HG02610 (cell line): ENCODE data around the gene RCAN2.
A peak's percentile ranks its signal among the peaks of the same experiment; 100 is the strongest.
"Not testable (repeated sequence)": the region's sequence is repeated elsewhere in the genome, so short reads cannot be mapped to it uniquely, and the experiment has no call there.

Experiments used
- ATAC-seq: cut with Tn5 transposase; IDR thresholded peaks from one replicate; pipeline ENCODE4 v1.9.1; 2021; ENCODE audit warnings: mild to moderate bottlenecking, moderate library complexity; ENCODE audit not compliant: unreplicated experiment

RCAN2 gene

GRCh38 chr6:46392294-46392693, 99.0 kb downstream of the RCAN2 start:
- ATAC-seq: no peak

DNA sequence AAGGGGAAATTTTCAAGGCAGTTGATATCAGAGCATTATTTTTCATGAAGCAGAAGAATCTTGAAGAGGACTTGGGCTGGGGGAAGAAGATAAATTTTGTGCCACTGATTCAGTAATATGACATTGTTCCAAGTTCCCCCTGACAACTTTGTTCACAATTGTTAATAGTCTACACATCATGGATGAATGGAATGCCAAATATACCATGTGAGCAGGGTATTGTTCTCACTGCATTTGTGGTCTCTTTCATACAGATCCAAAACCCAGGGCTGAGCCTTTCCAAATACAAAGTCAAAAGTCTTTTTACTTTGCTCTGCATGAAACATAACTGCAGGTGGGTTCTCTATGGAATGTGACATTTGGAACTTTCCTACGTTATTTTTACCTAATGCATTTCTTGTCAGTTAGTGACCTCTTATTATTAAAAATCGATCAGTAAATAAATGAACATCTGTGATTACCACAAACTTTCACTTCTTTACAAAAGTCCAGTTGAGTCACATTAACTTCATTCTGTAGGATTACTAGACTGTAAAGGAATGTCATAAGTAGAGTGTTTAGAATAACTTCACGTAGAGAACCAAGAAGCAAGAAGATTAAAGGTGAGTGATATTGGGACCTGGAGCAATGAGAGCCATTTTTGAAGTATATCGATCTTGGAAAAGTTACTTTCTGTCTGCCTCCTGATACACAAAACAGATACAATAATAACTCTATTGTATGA, 100.9 kb downstream of the RCAN2 start:
- ATAC-seq: no peak

DNA sequence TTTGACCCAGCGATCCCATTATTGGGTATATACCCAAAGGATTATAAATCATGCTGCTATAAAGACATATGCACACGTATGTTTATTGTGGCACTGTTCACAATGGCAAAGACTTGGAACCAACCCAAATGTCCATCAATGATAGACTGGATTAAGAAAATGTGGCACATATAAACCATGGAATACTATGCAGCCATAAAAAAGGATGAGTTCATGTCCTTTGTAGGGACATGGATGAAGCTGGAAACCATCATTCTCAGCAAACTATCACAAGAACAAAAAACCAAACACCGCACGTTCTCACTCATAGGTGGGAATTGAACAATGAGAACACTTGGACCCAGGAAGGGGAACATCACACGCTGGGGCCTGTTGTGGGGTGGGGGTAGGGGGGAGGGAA, 103.5 kb downstream of the RCAN2 start:
- not testable (repeated sequence) for ATAC-seq

GRCh38 chr6:46381579-46381978, 109.7 kb downstream of the RCAN2 start:
- no peak for ATAC-seq

DNA sequence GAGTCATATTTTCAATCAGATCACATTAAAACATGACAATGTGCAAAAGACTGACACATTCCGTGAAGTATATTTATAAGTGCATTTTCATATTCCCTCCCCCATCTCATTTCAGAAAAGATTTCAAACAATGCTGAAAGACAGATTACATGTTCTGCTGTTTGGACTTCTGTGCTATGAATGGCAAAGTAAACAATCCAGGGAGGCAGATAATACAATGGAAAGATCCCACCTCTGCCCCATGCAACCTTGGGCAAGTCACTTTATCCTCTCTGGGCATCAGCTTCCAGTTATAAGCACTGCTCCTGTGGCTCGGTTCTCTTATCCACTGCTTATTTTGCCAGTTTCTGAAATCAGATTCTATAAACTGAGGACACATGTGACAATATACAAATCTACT, 110.2 kb downstream of the RCAN2 start:
- ATAC-seq: no peak

DNA sequence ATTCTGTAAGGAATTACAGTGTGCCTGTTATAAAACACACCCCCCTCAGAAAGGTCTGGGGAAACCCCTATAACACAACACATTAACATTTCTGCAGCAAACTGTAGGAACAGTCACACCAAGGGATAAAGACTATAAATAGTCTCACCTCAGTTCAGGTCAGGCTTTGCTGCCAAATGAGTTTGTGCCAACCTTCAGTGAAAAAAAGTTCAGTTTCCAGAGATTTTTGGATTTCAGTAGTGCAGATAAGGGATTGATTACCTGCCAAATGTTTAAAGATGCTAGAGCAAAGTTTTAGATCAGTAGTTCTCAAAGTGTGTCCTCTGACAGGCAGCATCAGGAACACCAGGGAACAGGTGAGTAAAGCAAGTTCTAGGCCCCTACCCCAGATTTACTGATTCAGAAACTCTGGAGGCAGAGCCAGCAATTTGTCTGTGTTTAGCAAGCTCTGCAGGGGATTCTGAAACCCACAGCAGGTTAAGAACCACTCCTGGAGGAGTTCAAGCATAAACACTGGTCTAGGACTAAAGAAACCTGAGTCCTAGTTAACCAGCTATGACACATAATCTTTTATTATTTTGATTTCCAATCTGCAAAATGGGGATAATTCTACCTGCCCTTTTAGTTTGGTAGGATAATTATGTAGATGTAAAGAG, 111.0 kb downstream of the RCAN2 start:
- no peak for ATAC-seq

DNA sequence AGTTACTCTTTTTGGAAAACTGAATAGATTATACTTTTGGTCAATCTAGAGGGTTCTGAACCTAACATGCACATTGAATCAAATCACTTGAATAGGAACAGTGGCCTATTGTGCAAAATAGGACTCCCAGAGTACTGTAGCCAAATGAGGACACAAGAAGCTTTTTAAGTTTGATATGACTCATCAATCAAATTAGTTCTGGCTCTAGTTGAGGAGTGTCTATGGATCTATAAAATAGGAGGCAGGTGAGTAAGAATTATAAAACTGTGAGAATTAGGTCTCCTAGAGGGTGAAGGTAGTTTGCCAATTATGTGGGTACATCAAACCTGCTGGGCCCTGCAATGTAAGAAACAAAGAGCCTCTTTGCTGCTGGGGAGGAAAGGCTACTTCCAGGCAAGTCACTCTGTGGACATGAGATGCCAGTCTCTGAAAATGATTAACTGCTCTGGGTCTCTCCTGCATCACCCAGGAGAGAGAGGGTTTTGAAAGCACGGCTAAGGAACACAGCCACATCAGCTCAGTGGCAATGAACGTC, 112.3 kb downstream of the RCAN2 start:
- no peak for ATAC-seq

DNA sequence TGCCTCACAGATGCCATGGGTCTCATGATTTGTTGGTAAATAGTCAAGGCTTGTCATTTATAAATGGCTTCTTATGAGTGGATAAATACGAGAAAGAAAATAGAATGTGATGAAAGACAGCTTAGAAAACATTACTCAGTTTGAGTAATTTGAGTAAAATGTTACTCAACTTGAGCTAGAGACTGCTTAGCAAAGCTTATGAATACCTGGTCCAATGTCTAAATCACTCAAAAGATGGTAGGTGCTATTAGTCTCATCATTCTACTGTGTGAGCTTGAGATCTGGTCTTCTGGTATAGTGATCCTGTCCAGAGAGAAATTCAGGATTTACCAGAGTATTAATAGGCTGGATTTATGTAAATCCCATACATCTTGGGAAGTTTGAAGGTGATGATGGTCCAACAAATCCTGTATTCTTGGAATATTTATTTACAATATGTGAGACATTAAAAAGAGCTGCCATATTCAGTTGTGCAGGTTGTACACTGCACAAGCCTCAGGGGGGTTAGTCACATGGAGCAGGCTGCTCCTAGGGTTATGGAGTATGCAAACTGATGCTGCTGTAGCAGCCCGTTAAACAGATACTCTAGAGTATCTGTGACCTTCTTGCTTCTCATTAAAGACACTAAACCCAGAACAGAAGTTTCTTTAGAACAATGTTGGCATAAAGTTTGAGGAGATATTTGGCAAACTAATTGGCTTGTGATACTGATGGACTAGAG, 112.9 kb downstream of the RCAN2 start:
- ATAC-seq: no peak

GRCh38 chr6:46377209-46377608, 114.0 kb downstream of the RCAN2 start:
- ATAC-seq: no peak

DNA sequence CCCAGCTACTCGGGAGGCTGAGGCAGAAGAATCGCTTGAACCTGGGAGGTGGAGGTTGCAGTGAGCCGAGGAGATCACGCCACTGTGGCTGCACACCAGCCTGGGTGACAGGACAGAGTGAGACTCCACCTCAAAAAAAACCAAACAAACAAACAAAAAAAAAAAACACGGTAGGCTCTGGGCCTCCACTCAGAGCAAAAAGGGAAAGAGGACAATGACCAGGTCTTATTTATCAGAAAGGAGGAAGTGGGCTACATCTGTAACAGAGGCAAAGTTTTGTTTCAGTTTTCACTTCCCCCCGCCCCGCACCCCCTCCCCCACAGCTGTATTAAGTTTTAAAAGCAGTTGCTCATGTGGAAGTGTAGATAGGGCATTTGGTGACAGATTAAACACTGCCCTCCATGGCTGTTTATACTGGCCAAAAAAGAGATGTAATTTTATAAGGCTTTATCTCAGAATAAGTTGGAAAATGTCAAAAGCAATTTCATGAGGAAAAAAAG, 114.6 kb downstream of the RCAN2 start:
- ATAC-seq: peak; percentile 91

DNA sequence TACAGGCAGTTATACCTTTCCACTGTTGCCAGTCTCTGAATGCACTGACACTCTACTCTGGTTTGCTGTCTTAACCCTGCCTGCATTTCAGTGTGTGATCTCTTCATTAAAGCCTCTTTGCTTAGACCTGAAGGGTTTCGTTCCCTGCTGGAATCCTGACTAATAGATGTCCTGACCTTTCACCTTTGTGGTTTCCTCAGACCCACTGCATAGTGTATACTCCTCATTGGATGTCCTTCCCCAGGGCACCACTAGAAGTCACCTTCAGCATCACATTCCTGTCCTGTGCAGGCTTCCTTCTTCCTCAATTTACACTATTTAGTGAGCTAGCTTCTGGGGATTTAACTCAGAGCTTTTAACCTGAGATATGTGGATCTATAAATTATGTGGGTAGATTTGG, 120.6 kb downstream of the RCAN2 start:
- no peak for ATAC-seq

DNA sequence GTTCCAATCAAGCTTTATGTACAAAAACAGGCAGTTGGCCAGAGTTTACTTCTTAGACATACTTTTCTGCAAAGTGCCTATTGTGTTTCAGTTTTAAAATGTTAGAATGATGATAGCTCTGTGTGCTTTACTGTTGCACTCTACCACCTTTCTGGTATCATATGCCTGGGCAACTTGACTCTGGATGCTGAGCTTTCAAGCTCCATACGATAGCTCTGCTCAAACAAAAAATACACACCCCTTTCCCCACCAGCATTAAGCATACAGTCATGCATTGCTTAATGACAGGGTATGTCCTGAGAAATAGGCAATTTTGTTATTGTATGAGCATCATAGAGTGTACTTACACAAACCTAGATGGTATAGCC, 123.1 kb downstream of the RCAN2 start:
- ATAC-seq: no peak

GRCh38 chr6:46367354-46368168, 123.7 kb downstream of the RCAN2 start:
- no peak for ATAC-seq

- no peak for ATAC-seq
These were observed 124.9 kb downstream of the RCAN2 start for GRCh38 chr6:46366190-46366900.

- ATAC-seq: no peak
These were observed 133.7 kb downstream of the RCAN2 start for GRCh38 chr6:46357591-46357990.

- ATAC-seq: no peak
These were observed 134.7 kb downstream of the RCAN2 start for GRCh38 chr6:46356543-46356942.

GRCh38 chr6:46353528-46353927, 137.7 kb downstream of the RCAN2 start:
- ATAC-seq: no peak

DNA sequence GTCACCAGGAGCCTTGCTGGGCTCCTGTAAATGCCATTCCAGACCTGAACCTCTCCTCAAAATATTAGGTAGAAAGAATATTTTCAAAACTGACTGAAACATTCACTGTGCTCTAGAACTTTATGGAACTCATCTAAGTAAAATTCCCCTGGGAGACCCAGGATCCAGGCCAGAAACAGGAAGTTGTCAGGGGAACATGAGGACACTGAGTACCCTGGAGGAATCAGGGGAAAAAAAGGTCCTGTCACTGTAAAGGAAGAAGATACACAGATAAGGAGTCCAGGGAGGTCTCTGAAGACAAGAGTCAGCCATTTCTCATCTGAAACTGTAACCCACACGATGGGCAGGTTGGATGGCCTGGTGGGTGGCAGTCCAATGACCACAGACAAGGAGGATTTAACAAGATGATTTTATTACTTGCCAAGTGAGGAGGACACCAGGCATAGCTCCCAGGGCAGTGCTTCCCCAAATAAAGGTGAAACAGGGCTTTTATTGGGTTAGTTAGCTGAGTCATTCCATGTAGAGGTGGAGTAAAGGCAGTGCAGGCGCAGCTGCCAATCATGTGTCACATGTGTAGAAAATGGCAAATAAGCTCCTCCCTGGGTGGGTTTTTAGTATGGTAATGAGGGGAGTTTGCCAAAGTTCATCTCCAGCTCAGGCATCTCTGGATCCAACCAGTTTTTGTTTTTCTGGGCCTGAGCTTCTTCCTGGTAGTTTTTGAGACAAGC, 138.5 kb downstream of the RCAN2 start:
- ATAC-seq: no peak

DNA sequence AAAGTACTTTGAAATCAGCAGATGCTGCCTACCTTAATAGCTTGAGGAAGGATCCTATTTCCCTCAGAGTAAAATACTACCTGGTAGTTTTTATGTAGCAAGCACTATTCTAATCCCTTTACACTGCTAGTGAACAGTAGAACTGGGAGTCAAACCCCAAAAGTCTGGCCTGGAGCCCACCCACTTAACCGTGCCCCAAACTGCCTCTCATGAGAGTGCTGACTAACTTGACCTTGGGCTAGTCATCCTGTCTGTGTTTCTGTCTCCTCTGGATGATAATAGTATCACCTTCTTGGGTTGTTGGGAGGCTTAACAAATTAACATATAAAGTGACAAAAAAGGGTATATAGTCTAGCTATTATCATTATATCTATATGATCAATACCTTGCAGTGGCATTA, 140.5 kb downstream of the RCAN2 start:
- ATAC-seq: no peak

DNA sequence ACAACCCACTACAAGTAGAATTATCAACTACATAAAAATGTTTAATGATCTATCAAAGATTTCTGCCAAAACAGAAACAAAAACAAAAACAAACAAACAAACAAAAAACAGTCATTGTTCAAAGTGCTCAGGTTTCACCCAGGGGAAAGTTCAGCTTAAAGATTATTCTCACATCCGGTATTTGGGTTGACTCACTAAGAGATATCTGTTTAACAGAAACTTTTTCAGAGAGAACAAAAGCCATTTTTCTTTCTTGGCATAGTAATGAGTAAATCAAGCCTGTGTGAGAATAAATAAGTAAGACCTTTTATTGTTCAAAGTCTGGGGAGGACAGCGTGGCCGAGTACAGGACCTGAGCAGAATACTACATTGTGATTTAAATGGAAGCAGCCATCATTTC, 143.6 kb downstream of the RCAN2 start:
- no peak for ATAC-seq
